ACC112 (cell line): ENCODE data around the gene DENND6B.

Source experiments
- H2AFZ ChIP-seq: fragments of 200-600 bp; sonication (generic); one replicate; pipeline ENCODE4 v1.6.0; 2017; ENCODE audit warnings: antibody characterized with exemption, low read length; ENCODE audit not compliant: unreplicated experiment
- H3K27ac ChIP-seq: fragments of 200-600 bp; sonication (generic); 2 replicates; pipeline ENCODE4 v1.5.1; 2014; ENCODE audit warnings: low read depth, mild to moderate bottlenecking, antibody characterized with exemption, low read length, moderate library complexity
- H3K27me3 ChIP-seq: fragments of 200-600 bp; sonication (generic); 2 replicates; pipeline ENCODE4 v1.6.1; 2014; ENCODE audit warnings: mild to moderate bottlenecking, antibody characterized with exemption, low read length, moderate library complexity, mixed read lengths; ENCODE audit not compliant: insufficient read depth
- H3K36me3 ChIP-seq: fragments of 200-600 bp; sonication (generic); 2 replicates; pipeline ENCODE4 v1.6.1; 2016; ENCODE audit warnings: mild to moderate bottlenecking, antibody characterized with exemption, low read length, moderate library complexity, mixed read lengths; ENCODE audit not compliant: insufficient read depth
- H3K4me1 ChIP-seq: fragments of 200-600 bp; sonication (generic); one replicate; pipeline ENCODE4 v1.6.1; 2016; ENCODE audit warnings: low read length, mixed read lengths; ENCODE audit not compliant: insufficient read depth, unreplicated experiment, control insufficient read depth
- H3K4me3 ChIP-seq: fragments of 200-600 bp; sonication (generic); 2 replicates; pipeline ENCODE4 v1.5.1; 2014; ENCODE audit warnings: mild to moderate bottlenecking, low read depth, low read length
- H3K79me2 ChIP-seq: fragments of 200-600 bp; sonication (generic); one replicate; pipeline ENCODE4 v1.6.0; 2016; ENCODE audit warnings: low read length; ENCODE audit not compliant: control insufficient read depth, unreplicated experiment, insufficient read depth

Gene DENND6B

DNA sequence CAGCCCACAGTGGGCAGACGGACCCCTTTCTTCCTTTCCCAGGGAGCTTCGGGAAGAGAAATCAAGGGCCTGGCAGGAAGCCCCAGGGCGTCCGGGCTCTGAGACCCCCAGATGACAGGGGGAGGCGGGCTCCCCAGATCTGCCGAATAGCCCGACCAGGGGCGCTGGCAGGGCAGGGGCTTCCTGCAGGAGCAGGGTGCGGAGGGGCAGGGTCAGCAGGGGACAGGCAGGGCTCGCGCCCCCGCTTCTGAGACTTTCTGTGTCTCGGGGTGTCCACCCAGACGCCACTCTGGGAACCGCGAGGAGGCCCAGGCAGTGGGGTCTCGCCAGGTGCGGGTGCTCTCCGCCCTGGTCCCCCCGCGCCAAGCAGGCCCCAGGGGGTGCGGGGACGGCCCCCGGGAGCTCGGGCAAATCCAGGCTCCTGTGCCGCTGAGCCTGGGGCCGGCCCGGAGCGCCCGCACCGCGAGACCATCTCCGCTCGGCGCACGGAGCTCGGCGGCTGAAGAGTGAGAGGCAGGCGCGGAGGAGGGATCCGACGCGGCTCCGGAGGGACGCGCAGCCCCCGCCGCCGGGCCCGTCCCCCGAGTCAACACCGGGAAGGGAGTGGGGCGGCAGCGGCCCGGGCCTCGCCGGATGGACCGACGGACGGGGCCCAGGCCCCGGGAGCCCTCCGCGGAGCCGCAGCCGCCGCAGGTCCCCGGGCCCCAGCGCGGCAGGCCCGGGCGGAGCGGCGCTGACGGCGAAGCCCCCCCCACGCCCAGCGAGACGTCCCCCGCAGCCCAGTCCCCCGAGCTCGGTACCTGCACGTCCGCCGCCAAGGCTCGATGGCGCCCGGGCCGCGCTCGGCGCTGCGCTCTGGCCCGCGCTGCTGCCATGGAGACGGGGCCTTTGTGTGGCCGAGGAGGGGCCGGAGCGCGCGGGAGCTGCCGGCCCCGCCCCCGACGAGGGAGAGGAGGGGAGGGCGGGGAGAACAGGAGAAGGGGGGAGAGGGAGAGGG is 19.8 kb downstream of the DENND6B start, which contains the start of gene PLXNB2:
TSS of gene PLXNB2 (minus strand) at position 894 of the 997 bp plus-strand sequence. CDS start 17,062 bp downstream, outside the sequence.
- H3K27me3 ChIP-seq, result no peaks in the 10 kb centered on the region
- no peak within 1 kb of the TSS for H2AFZ ChIP-seq
- H3K4me3 ChIP-seq, result peak within 1 kb of the TSS; percentile 84
- H3K36me3 ChIP-seq, result no peaks in the 10 kb centered on the region
- peaks cover 33% of the 10 kb centered on the region for H3K79me2 ChIP-seq
- H3K27ac ChIP-seq, result peak within 1 kb of the TSS; percentile 81
- peaks cover 45% of the 10 kb centered on the region for H3K4me1 ChIP-seq

DNA sequence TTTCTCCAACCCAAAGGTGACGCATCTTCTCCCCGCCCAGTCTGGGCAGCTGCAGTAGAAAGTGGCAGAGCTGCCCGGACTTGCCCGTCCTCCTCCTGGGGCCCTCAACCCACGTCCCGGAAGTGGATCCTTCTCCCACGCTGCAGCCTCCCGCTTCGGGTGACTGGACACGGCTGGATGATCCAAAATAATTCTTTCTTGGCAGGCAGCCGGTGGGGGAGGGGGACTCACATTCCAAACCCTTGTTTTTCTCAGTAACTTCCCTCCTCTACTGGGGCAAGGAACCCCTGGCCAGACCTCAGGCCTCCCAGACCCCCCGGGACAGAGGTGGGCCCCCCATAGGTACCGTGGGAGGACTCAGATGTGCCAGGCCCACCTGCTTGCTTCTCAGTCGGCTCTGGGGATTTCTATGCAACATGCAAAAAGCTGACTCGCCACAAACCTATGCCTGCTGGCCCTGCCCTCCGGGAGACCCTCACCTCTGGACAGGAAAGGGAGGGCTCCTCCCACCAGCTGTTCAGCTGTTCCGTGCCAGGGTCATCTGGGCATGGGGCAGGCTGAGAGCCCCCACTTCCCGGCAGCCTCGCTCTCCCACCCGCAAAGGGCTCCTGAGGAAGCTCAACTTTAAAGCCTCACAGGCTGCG is 20.8 kb downstream of the DENND6B start:
- peaks cover 43% of the 10 kb centered on the region for H3K79me2 ChIP-seq
- no peaks in the 10 kb centered on the region for H3K36me3 ChIP-seq
- peak overlapping the region; percentile 84 for H3K4me3 ChIP-seq
- peak overlapping the region; percentile 81 for H3K27ac ChIP-seq
- H3K4me1 ChIP-seq, result peaks cover 55% of the 10 kb centered on the region
- H2AFZ ChIP-seq, result no peak overlapping the region
- H3K27me3 ChIP-seq, result no peaks in the 10 kb centered on the region

GRCh38 chr22:50305393-50305922 is 21.4 kb downstream of the DENND6B start:
- Histone ChIP-seq H3K79me2 (peaks cover 49% of the 10 kb centered on the region), H3K4me1 (peaks cover 59% of the 10 kb centered on the region), H3K27ac (peak overlapping the region; percentile 81), H3K36me3 (no peaks in the 10 kb centered on the region), H2AFZ (no peak overlapping the region), H3K4me3 (peak overlapping the region; percentile 84), H3K27me3 (no peaks in the 10 kb centered on the region)

DNA sequence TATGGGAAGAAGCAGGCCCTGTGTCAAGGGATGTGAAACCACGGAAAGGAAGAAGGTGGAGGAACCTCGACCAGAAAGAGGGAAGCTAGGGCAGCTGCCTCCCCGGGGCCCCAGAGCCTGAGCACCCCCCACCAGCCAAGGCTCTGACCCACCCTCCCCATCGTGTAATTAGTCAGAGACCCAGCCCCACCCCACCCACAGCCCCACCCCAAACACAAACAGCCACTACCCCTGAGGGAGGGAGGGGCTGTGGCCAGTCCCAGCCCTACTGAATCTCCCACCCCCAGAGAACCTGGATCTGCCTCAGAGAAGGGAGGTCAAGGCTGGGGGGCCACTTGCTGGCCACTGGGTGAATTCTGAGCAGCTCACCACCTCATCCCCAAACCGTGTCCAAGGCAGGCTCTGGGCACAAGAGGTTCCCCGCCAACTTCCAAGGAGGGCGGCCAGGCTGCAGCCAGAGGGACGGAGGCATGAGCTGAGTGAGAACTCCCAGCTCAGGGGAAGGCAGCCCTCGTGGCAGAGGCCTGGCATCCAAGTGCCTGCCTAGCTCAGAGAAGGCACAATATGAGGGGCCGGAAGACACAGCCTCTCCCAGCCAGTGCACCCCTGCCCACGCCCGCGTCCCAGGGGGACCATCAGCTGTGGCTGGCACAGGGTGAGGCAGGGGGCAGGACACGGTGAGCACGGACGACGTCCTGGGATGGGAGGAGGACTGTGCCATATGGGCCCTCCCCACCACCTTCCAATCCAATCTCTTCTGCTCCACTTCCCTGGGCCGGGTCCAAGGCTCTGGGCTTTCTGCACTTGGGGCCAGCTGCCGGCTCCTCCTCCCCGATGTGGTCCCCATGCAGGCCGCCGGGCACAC is 22.1 kb downstream of the DENND6B start:
- H3K27me3 ChIP-seq, result no peaks in the 10 kb centered on the region
- H3K36me3 ChIP-seq, result no peaks in the 10 kb centered on the region
- peaks cover 56% of the 10 kb centered on the region for H3K79me2 ChIP-seq
- no peak overlapping the region for H2AFZ ChIP-seq
- peak overlapping the region; percentile 84 for H3K4me3 ChIP-seq
- H3K4me1 ChIP-seq, result peaks cover 59% of the 10 kb centered on the region
- peak overlapping the region; percentile 81 for H3K27ac ChIP-seq

- H3K4me3 ChIP-seq, result peak overlapping the region; percentile 21; the same call in 1 of the 2 replicates
- peak overlapping the region; percentile 81 for H3K27ac ChIP-seq
- no peaks in the 10 kb centered on the region for H3K27me3 ChIP-seq
Observed at GRCh38 chr22:50303848-50304527, 22.8 kb downstream of the DENND6B start.

GRCh38 chr22:50303515-50303847 is 23.3 kb downstream of the DENND6B start:
- Histone ChIP-seq H3K4me1 (peaks cover 54% of the 10 kb centered on the region), H2AFZ (no peak overlapping the region), H3K36me3 (no peaks in the 10 kb centered on the region), H3K27me3 (no peaks in the 10 kb centered on the region), H3K27ac (peak overlapping the region; percentile 81), H3K4me3 (no peak overlapping the region), H3K79me2 (peaks cover 67% of the 10 kb centered on the region)

More at GRCh38 chr22:50303848-50304527, 22.8 kb downstream of the DENND6B start:
- peaks cover 62% of the 10 kb centered on the region for H3K79me2 ChIP-seq
- no peaks in the 10 kb centered on the region for H3K36me3 ChIP-seq
- H2AFZ ChIP-seq, result no peak overlapping the region
- peaks cover 59% of the 10 kb centered on the region for H3K4me1 ChIP-seq

- Histone ChIP-seq H3K36me3 (no peaks in the 10 kb centered on the region), H3K27ac (peak overlapping the region; percentile 58), H3K27me3 (no peaks in the 10 kb centered on the region), H3K79me2 (peaks cover 76% of the 10 kb centered on the region), H2AFZ (no peak overlapping the region), H3K4me1 (peaks cover 49% of the 10 kb centered on the region), H3K4me3 (no peak overlapping the region)
Observed at GRCh38 chr22:50302564-50302963, 24.2 kb downstream of the DENND6B start.

- Histone ChIP-seq H3K4me1 (peaks cover 54% of the 10 kb centered on the region), H3K27me3 (no peaks in the 10 kb centered on the region), H2AFZ (no peak overlapping the region), H3K79me2 (peaks cover 81% of the 10 kb centered on the region), H3K36me3 (no peaks in the 10 kb centered on the region), H3K4me3 (no peak overlapping the region), H3K27ac (peak overlapping the region; percentile 58)
Observed at GRCh38 chr22:50302041-50302541, 24.7 kb downstream of the DENND6B start.

GRCh38 chr22:50301581-50301991 is 25.2 kb downstream of the DENND6B start:
- H2AFZ ChIP-seq, result no peak overlapping the region
- H3K79me2 ChIP-seq, result peaks cover 83% of the 10 kb centered on the region
- no peak overlapping the region for H3K27ac ChIP-seq
- H3K4me1 ChIP-seq, result peaks cover 54% of the 10 kb centered on the region
- no peaks in the 10 kb centered on the region for H3K36me3 ChIP-seq
- no peaks in the 10 kb centered on the region for H3K27me3 ChIP-seq
- no peak overlapping the region for H3K4me3 ChIP-seq
